ENCODE results near the gene RBBP4. TPM values are rescaled to one million over a fixed set of nuclear protein-coding genes. Genes with fewer than 3 reads are reported as not detected.

RBBP4 gene
- total and polyA plus RNA-seq, 2 experiments from 2014 or later: 275 to 336 TPM

DNA sequence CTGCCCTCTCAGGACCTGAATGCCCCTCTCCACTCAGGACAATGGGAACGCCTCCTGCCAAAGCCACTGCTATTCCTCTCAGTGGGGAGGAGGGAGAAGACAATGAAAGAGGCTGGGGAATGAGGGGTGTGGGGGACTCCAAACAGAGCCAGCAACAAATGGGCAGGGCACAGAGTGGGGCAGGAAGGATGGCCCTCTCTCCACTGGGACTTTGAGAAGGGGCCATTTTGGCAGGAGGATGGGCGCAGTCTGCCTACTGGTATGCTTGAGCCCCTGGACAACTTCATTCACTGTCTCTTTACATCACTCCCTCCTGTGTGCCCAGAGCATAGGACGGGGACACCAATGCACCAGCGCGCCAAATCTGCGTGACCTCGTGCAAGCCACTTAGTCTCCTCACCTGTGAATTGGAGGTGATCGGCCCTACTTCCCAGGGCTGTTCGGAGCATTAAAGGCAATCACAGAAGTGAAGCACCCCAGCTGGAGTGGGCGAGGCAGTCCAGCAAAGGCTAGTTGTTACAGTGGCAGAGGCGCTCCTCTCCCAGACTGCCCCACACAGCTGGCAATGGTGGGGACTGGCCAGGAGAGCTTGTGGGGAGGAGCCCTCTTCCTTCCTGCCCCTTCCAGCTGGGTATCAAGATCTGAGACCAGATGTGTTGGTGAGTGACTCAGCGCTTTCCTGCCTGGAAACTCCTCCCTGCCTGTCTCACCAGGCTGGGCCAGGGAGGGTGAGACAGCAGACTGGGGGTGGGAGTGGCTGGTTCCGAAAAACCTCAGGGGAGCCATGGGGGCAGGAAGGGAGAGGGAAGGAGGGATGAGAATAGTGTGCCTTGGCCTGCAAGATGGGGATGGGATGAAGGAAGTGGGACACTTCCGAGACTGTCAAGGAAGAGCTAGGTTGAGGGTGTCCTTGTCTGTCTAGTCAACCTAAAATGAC is 73.9 kb downstream of the RBBP4 start:
- Histone ChIP-seq H3K27me3 (no peaks in the 10 kb centered on the region), H3K27ac (no peak overlapping the region), H3K4me1 (ENCODE audit: low read depth) (no peaks in the 10 kb centered on the region), H3K36me3 (no peaks in the 10 kb centered on the region), H3K4me3 (no peak overlapping the region), H3K9me3 (ENCODE audit: low read depth) (no peaks in the 10 kb centered on the region)
- TF ChIP-seq CTCF (IDR thresholded peaks at IDR 0.05; ENCODE audit: low read depth, low read length): no peak
- DNase-seq (ENCODE audit: low read depth in 1 of 2, low spot score in 1 of 2): peak in 1 of 2 donors; percentile 93

GRCh38 chr1:32725615-32725982 is 74.6 kb downstream of the RBBP4 start:
- Histone ChIP-seq H3K36me3 (no peaks in the 10 kb centered on the region), H3K27ac (no peak overlapping the region), H3K4me3 (no peak overlapping the region), H3K4me1 (ENCODE audit: low read depth) (no peaks in the 10 kb centered on the region), H3K9me3 (ENCODE audit: low read depth) (no peaks in the 10 kb centered on the region), H3K27me3 (no peaks in the 10 kb centered on the region)
- TF ChIP-seq CTCF (IDR thresholded peaks at IDR 0.05; ENCODE audit: low read depth, low read length): no peak
- no peak for DNase-seq (ENCODE audit: low read depth in 1 of 2, low spot score in 1 of 2)

DNA sequence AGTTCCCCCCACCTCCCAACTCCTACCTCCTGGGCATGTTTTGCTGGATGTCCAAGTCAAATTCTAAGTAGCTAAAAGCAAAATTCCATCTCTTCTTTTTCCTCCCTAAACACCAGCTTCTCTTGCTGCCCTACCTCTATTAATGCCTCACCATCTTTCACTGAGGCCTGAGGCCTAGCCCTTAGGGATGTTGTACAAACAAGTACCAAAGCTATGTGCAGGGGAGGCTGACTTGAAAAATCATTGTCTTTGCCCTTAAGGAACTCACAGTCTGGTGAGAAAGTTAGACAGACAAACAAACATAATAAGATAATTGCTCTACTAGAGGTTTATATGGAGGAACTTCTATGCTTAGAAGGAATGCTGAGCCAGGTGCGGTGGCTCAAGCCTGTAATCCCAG is 76.9 kb downstream of the RBBP4 start:
- Histone ChIP-seq H3K27ac (no peak overlapping the region), H3K36me3 (no peaks in the 10 kb centered on the region), H3K4me1 (ENCODE audit: low read depth) (no peaks in the 10 kb centered on the region), H3K9me3 (ENCODE audit: low read depth) (no peaks in the 10 kb centered on the region), H3K27me3 (no peaks in the 10 kb centered on the region), H3K4me3 (no peak overlapping the region)
- no peak for DNase-seq (ENCODE audit: low read depth in 1 of 2, low spot score in 1 of 2)
- TF ChIP-seq CTCF (IDR thresholded peaks at IDR 0.05; ENCODE audit: low read depth, low read length): no peak

DNA sequence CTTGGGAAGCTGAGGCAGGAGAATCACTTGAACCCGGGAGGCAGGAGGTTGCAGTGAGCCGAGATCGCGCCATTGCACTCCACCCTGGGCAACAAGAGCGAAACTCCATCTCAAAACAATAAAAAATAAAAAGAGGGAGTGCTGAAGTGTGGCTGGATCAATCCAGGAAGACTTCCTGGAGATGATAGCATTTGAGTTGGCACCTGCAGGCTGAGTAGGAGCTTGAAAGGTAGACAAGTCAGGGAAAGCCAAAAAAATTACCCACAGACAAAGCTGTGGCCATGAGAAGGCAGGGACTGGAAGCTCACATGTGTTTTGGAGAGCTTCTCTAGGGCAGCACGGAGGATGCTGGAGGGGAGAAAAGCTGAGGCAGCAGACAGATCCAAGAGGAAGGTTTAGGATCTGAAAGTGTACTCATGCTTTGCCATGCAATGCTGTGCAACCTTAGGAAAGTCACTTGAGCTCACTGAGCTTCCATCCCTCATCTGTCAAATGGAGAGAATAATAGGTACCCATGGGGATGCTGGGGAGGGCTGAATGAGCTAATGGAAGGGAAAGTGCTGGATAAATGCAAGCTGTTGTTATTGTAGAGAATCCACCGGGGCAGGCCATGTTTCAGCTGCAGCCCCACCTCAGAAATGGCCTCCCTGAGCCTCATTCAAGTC is 77.5 kb downstream of the RBBP4 start:
- H3K4me3 ChIP-seq: no peak overlapping the region
- no peaks in the 10 kb centered on the region for H3K27me3 ChIP-seq
- H3K4me1 ChIP-seq (ENCODE audit: low read depth): no peaks in the 10 kb centered on the region
- no peaks in the 10 kb centered on the region for H3K36me3 ChIP-seq
- TF ChIP-seq CTCF (IDR thresholded peaks at IDR 0.05; ENCODE audit: low read depth, low read length): no peak
- no peak overlapping the region for H3K27ac ChIP-seq
- DNase-seq (ENCODE audit: low read depth in 1 of 2, low spot score in 1 of 2): no peak
- H3K9me3 ChIP-seq (ENCODE audit: low read depth): no peaks in the 10 kb centered on the region

DNA sequence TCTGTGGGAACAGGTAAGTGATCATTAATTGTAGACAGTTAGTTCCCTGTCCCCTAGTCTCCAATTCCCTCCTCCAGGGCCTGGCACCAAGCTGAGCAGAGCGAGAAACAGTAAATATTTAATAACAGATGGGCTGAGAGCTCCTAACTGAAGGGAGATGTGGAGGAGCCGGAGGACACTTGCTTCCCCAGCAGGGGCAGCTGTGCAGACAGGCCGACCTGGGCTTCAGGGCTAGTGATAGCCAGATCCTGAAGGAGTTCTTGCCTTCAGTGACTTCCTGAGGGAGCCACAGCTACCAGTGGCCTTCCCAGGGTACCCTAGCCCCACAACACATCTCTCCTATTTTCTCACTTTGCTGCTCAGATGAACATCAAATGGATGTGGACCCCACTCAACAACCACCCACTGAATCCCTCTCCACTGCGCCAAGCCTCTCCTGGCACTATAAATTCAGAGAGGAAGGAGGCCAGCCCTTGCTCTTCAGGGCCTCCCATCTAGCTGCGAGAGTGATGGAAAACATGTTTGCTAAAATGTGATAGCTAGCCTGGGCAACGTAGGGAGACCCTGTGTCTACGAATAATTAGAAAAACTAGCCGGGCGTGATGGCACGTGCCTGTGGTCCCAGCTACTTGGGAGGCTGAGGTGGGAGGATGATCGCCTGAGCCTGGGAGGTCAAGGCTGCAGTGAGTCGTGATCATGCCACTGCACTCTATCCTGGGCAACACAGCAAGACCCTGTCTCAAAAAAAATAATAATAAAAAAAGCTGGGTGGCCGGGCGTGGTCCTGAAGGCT is 78.4 kb downstream of the RBBP4 start:
- TF ChIP-seq CTCF (IDR thresholded peaks at IDR 0.05; ENCODE audit: low read depth, low read length): no peak
- H3K4me1 ChIP-seq (ENCODE audit: low read depth): no peaks in the 10 kb centered on the region
- H3K36me3 ChIP-seq: no peaks in the 10 kb centered on the region
- DNase-seq (ENCODE audit: low read depth in 1 of 2, low spot score in 1 of 2): no peak
- H3K27ac ChIP-seq: no peak overlapping the region
- no peaks in the 10 kb centered on the region for H3K27me3 ChIP-seq
- H3K4me3 ChIP-seq: no peak overlapping the region
- H3K9me3 ChIP-seq (ENCODE audit: low read depth): no peaks in the 10 kb centered on the region
